Esophagus squamous epithelium (tissue), 5 donors: Measurements from ENCODE around the gene MROH8. TPM values are rescaled to one million over a fixed set of nuclear protein-coding genes. Genes with fewer than 3 reads are reported as not detected.

Experiments
- DNase-seq: peaks from one replicate; lab custom pipeline; 2025; lab: John Stamatoyannopoulos, UW
- H3K27ac ChIP-seq, 4 donors: fragments of 200-600 bp; sonication (generic); one replicate each; pipeline ENCODE4 v1.5.1; 2016 to 2019; ENCODE audit warnings: mild to moderate bottlenecking in 1 of 4
- H3K27me3 ChIP-seq, 4 donors: fragments of 200-600 bp; sonication (generic); 1 replicate in 3 of 4; 2 replicates in 1 of 4; pipeline versions ENCODE4 v1.5.1 to v1.6.0; 2017 to 2021; ENCODE audit warnings: antibody characterized with exemption in 1 of 4
- H3K36me3 ChIP-seq, 3 donors: fragments of 200-600 bp; sonication (generic); one replicate each; pipeline ENCODE4 v1.5.1; 2016 to 2019
- H3K4me1 ChIP-seq, 3 donors: fragments of 200-600 bp; sonication (generic); one replicate each; pipeline ENCODE4 v1.5.1; 2017 to 2019
- H3K4me3 ChIP-seq, 4 donors: fragments of 200-600 bp; sonication (generic); 1 replicate in 3 of 4; 2 replicates in 1 of 4; pipeline ENCODE4 v1.5.1; 2016 to 2019; ENCODE audit warnings: mild to moderate bottlenecking in 2 of 4, moderate library complexity in 1 of 4
- H3K9me3 ChIP-seq, 3 donors: fragments of 200-600 bp; sonication (generic); one replicate each; pipeline ENCODE4 v1.5.1; 2016 to 2019
- CTCF ChIP-seq, 6 experiments: fragments of 450-650 bp in 4 of 6; fragments of 200-600 bp in 2 of 6; sonication (generic) in 2 of 6; IDR thresholded peaks; one replicate each; pipeline ENCODE4 v1.5.1; 2016 to 2019; ENCODE audit warnings: antibody characterized with exemption in 6 of 6, mild to moderate bottlenecking in 4 of 6, moderate library complexity in 4 of 6
- POLR2A ChIP-seq, 4 donors: fragments of 450-650 bp; IDR thresholded peaks; one replicate each; pipeline ENCODE4 v1.6.1; 2017; ENCODE audit warnings: antibody characterized with exemption in 4 of 4, mild to moderate bottlenecking in 4 of 4, moderate library complexity in 3 of 4
- WGBS, 2 donors: methylation state at CpG; one replicate each; pipeline ENCODE4 v1.1.5; 2018; 5-methylcytosine and 5-hydroxymethylcytosine counted together
- intact Hi-C: fragments of 100-400 bp; cut with DNase I; formaldehyde crosslinking; loops from one replicate; pipeline ENCODE4 v1.15.0; 2022
- total RNA-seq, 4 donors: library from RNA; depleted of rRNA; stranded (reverse); fragments of >200 nt; gene quantifications; one replicate each; pipeline ENCODE4 v1.1.0, GENCODE V29; 2016
- donor health status: DM: yes; HTN: yes; CAD: no.

Gene MROH8
- total RNA-seq, 4 donors from 2014 or later: 0.40 to 0.95 (median 0.55) TPM

- Histone ChIP-seq H3K27me3 (no peaks in the 10 kb centered on the region), H3K27ac (no peak overlapping the region), H3K4me1 (no peaks in the 10 kb centered on the region), H3K4me3 (no peak overlapping the region), H3K36me3 (no peaks in the 10 kb centered on the region), H3K9me3 (no peaks in the 10 kb centered on the region)
- DNase-seq: no peak
- WGBS, 2 donors: 96% methylated on average over 6 of the region's 6 CpGs
- intact Hi-C loops: no loop called here
- no peak for TF ChIP-seq CTCF (IDR thresholded peaks at IDR 0.05)
Measured at GRCh38 chr20:37147250-37147649, 32.1 kb downstream of the MROH8 start.

- no peaks in the 10 kb centered on the region for H3K9me3 ChIP-seq
- no peaks in the 10 kb centered on the region for H3K4me1 ChIP-seq
- TF ChIP-seq CTCF (IDR thresholded peaks at IDR 0.05) (no peak), POLR2A (IDR thresholded peaks at IDR 0.05) (no peak)
- no peaks in the 10 kb centered on the region for H3K27me3 ChIP-seq
- no peaks in the 10 kb centered on the region for H3K36me3 ChIP-seq
- H3K27ac ChIP-seq: no peak overlapping the region
- intact Hi-C loops: no loop called here
- no peak overlapping the region for H3K4me3 ChIP-seq
- no peak for DNase-seq
- 79 to 89% methylated on average over 6 to 8 of the region's 8 CpGs for WGBS, 2 donors
Measured at GRCh38 chr20:37144856-37145404, 34.4 kb downstream of the MROH8 start.

GRCh38 chr20:37142708-37143107, 36.6 kb downstream of the MROH8 start:
- TF ChIP-seq CTCF (IDR thresholded peaks at IDR 0.05) (no peak), POLR2A (IDR thresholded peaks at IDR 0.05) (no peak)
- no peak overlapping the region for H3K27ac ChIP-seq
- no peaks in the 10 kb centered on the region for H3K9me3 ChIP-seq
- no peaks in the 10 kb centered on the region for H3K36me3 ChIP-seq
- WGBS, 2 donors: 86 to 92% methylated on average over 3 of the region's 3 CpGs
- no peak for DNase-seq
- intact Hi-C loops: no loop called here
- H3K27me3 ChIP-seq: no peaks in the 10 kb centered on the region
- H3K4me3 ChIP-seq: no peak overlapping the region
- no peaks in the 10 kb centered on the region for H3K4me1 ChIP-seq

GRCh38 chr20:37137547-37137946, 41.8 kb downstream of the MROH8 start:
- H3K9me3 ChIP-seq: no peaks in the 10 kb centered on the region
- WGBS, 2 donors: 60 to 82% methylated on average over 4 of the region's 4 CpGs
- no peaks in the 10 kb centered on the region for H3K4me1 ChIP-seq
- no peaks in the 10 kb centered on the region for H3K36me3 ChIP-seq
- no peak for DNase-seq
- H3K27ac ChIP-seq: no peak overlapping the region
- no peak overlapping the region for H3K4me3 ChIP-seq
- no peak for TF ChIP-seq POLR2A (IDR thresholded peaks at IDR 0.05)
- TF ChIP-seq CTCF (IDR thresholded peaks at IDR 0.05): no peak
- intact Hi-C loops: no loop called here
- H3K27me3 ChIP-seq: no peaks in the 10 kb centered on the region

GRCh38 chr20:37133952-37134351, 45.4 kb downstream of the MROH8 start:
- Histone ChIP-seq H3K27ac (no peak overlapping the region), H3K36me3 (no peaks in the 10 kb centered on the region), H3K4me1 (no peaks in the 10 kb centered on the region), H3K27me3 (no peaks in the 10 kb centered on the region), H3K4me3 (no peak overlapping the region), H3K9me3 (no peaks in the 10 kb centered on the region)
- DNase-seq: no peak
- WGBS, 2 donors: 83 to 87% methylated on average over 2 of the region's 2 CpGs
- intact Hi-C loops: no loop called here
- TF ChIP-seq POLR2A (IDR thresholded peaks at IDR 0.05) (no peak), CTCF (IDR thresholded peaks at IDR 0.05) (no peak)
